CD4-positive, alpha-beta T cell (primary cell): Measurements from ENCODE around the gene NBPF6. TPM values are rescaled to one million over a fixed set of nuclear protein-coding genes. Genes with fewer than 3 reads are reported as not detected.
"Not testable (repeated sequence)": the region's sequence is repeated elsewhere in the genome, so short reads cannot be mapped to it uniquely, and the experiment has no call there.

Source experiments
- ATAC-seq: fragments of 200-7000 bp; cut with Tn5 transposase; one replicate; pipeline ENCODE4 v1.10.0; 2022; ENCODE audit warnings: mild to moderate bottlenecking; ENCODE audit not compliant: poor library complexity
- CTCF ChIA-PET: fragments of 350-600 bp; sonication (Branson Sonifier 250); formaldehyde crosslinking; loops from one replicate; lab custom pipeline; 2021; ENCODE audit warnings: antibody characterized with exemption, inconsistent platforms; lab: Charles Lee
- POLR2A ChIA-PET: fragments of 350-600 bp; sonication (Branson Sonifier 250); formaldehyde crosslinking; loops from one replicate; lab custom pipeline; 2021; ENCODE audit warnings: antibody characterized with exemption, inconsistent platforms; lab: Charles Lee
- DNase-seq, 14 experiments: peaks; one replicate each; pipeline ENCODE4 v3.0.0-alpha.2; 2013 to 2020; ENCODE audit warnings: mixed read lengths in 2 of 14
- H3K27ac ChIP-seq, 2 donors: one replicate each; pipeline versions ENCODE4 v1.5.1 to v1.7.0; 2013; ENCODE audit warnings: low read length in 2 of 2, low read depth in 1 of 2, mild to moderate bottlenecking in 1 of 2
- H3K27me3 ChIP-seq, 2 experiments: 1 replicate in 1 of 2; 2 replicates in 1 of 2; pipeline versions ENCODE4 v1.6.1 to v1.7.0; 2013; ENCODE audit warnings: low read length in 2 of 2, control low read depth in 1 of 2, mild to moderate bottlenecking in 1 of 2, moderate library complexity in 1 of 2; ENCODE audit not compliant: insufficient read depth in 2 of 2, control insufficient read depth in 1 of 2
- H3K36me3 ChIP-seq: one replicate; pipeline ENCODE4 v1.6.1; 2013; ENCODE audit warnings: low read length, control low read depth; ENCODE audit not compliant: insufficient read depth
- H3K4me1 ChIP-seq: one replicate; pipeline ENCODE4 v1.6.1; 2013; ENCODE audit warnings: low read length, control low read depth; ENCODE audit not compliant: insufficient read depth
- H3K4me3 ChIP-seq: one replicate; pipeline ENCODE4 v1.5.1; 2013; ENCODE audit warnings: mild to moderate bottlenecking, low read length, moderate library complexity
- H3K9me3 ChIP-seq, 2 experiments: 1 replicate in 1 of 2; 2 replicates in 1 of 2; pipeline versions ENCODE4 v1.6.1 to v1.7.0; 2013; ENCODE audit warnings: low read length in 2 of 2, mild to moderate bottlenecking in 2 of 2, control low read depth in 1 of 2, moderate library complexity in 1 of 2; ENCODE audit not compliant: control insufficient read depth in 1 of 2, insufficient read depth in 1 of 2
- H3K27ac Mint-ChIP-seq: one replicate; pipeline ENCODE4 v1.8.0; 2020; ENCODE audit warnings: mixed read lengths
- H3K27me3 Mint-ChIP-seq: one replicate; pipeline ENCODE4 v1.8.0; 2021; ENCODE audit warnings: mixed read lengths
- H3K36me3 Mint-ChIP-seq: one replicate; pipeline ENCODE4 v1.8.0; 2021; ENCODE audit warnings: low read depth, mixed read lengths
- H3K4me1 Mint-ChIP-seq: one replicate; pipeline ENCODE4 v1.8.0; 2021; ENCODE audit warnings: low read depth, mixed read lengths
- H3K4me3 Mint-ChIP-seq: one replicate; pipeline ENCODE4 v1.8.0; 2020; ENCODE audit warnings: mild to moderate bottlenecking, mixed read lengths
- H3K9me3 Mint-ChIP-seq: one replicate; pipeline ENCODE4 v1.8.0; 2020; ENCODE audit warnings: mixed read lengths
- intact Hi-C, 2 experiments: fragments of 100-400 bp; cut with DNase I in 1 of 2; cut with micrococcal nuclease in 1 of 2; formaldehyde crosslinking; loops; one replicate each; pipeline versions ENCODE4 v1.15.1 to v1.9.0; 2023 to 2025; cut with DNase I, micrococcal nuclease
- total RNA-seq, 174 experiments: library from RNA in 2 of 174; stranded (reverse) in 2 of 174; gene quantifications; one replicate each; pipeline ENCODE4 v1.2.3 and lab custom pipeline; 2021 to 2026

The NBPF6 gene
- total RNA-seq, 2 experiments from 2014 or later = not detected

DNA sequence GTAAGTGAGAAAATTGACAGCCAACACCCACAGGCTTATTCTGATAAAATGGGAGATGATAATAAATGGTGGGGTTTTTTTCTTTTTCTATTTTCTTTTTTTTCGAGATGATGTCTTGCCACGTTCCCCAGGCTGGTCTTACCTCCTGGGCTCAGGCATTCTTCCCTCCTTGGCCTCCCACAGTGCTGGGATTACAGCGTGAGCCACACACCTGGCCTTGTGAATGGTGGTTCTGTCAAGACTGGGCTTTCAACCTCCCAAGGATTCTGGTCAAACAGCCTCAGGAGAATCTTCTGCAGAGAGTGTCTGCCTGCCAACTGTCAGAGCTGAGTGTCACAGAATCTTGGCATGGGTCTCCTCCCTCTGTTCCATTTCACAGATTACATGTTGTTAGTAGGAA is 16.7 kb upstream of the NBPF6 start:
- CTCF ChIA-PET, H3K4me1 ChIP-seq, ATAC-seq, H3K9me3 ChIP-seq, H3K4me3 Mint-ChIP-seq, H3K36me3 ChIP-seq, H3K4me1 Mint-ChIP-seq, intact Hi-C loops, DNase-seq, H3K36me3 Mint-ChIP-seq, H3K27me3 Mint-ChIP-seq, H3K27ac ChIP-seq, H3K27ac Mint-ChIP-seq, H3K9me3 Mint-ChIP-seq, H3K4me3 ChIP-seq, POLR2A ChIA-PET, H3K27me3 ChIP-seq: not testable (repeated sequence)

DNA sequence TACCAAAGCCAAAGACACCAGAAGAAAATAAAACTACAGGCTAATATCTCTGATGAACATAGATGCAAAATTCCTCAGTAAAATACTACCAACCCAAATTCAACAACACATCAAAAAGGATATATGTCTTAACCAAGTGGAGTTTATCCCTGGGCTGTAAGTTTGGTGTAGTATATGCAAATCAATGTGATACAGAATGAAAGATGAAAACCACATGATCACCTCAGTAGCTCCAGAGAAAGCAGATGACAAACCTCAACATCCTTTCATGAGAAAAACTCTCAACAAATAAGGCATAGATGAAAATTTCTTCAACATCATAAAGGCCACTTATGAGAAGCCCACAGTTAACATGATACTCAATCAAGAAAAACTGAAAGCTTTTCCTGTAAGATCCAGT is 11.6 kb upstream of the NBPF6 start:
- H3K27me3 Mint-ChIP-seq, H3K27ac Mint-ChIP-seq, DNase-seq, H3K4me1 Mint-ChIP-seq, H3K27me3 ChIP-seq, H3K4me3 Mint-ChIP-seq, ATAC-seq, H3K36me3 ChIP-seq, H3K4me1 ChIP-seq, H3K27ac ChIP-seq, H3K36me3 Mint-ChIP-seq, H3K9me3 ChIP-seq, H3K4me3 ChIP-seq, H3K9me3 Mint-ChIP-seq, intact Hi-C loops, POLR2A ChIA-PET, CTCF ChIA-PET: not testable (repeated sequence)

GRCh38 chr1:108454521-108454920 is 4.4 kb downstream of the NBPF6 start:
- POLR2A ChIA-PET, H3K9me3 Mint-ChIP-seq, H3K4me1 Mint-ChIP-seq, H3K27me3 ChIP-seq, H3K27me3 Mint-ChIP-seq, H3K36me3 ChIP-seq, CTCF ChIA-PET, H3K4me1 ChIP-seq, ATAC-seq, H3K27ac ChIP-seq, intact Hi-C loops, H3K4me3 ChIP-seq, H3K4me3 Mint-ChIP-seq, H3K27ac Mint-ChIP-seq, H3K36me3 Mint-ChIP-seq, H3K9me3 ChIP-seq, DNase-seq: not testable (repeated sequence)

DNA sequence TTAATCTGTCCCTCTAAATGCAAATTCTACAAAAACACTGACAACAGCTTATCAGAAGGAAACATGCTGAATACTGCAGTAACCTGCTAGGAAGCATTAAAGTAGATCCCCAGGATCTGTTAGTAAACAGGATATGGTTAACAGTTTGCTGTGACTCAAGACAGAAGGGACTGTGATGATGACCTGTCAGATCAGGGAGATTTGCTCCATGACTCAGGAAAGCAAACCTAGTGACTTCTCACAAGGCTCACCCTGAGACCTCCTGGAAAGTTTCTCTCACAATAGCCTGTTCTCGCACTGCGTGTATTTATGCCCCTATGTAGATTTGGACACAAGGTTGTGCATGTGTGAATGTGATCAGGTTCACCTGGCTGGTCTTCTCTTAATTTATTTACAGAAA is 8.5 kb downstream of the NBPF6 start:
- POLR2A ChIA-PET, H3K27ac ChIP-seq, CTCF ChIA-PET, H3K36me3 ChIP-seq, ATAC-seq, H3K4me3 ChIP-seq, DNase-seq, H3K27me3 ChIP-seq, H3K4me3 Mint-ChIP-seq, H3K36me3 Mint-ChIP-seq, H3K27me3 Mint-ChIP-seq, H3K4me1 Mint-ChIP-seq, H3K9me3 ChIP-seq, intact Hi-C loops, H3K4me1 ChIP-seq, H3K27ac Mint-ChIP-seq, H3K9me3 Mint-ChIP-seq: not testable (repeated sequence)

GRCh38 chr1:108461758-108462157 is 11.6 kb downstream of the NBPF6 start:
- H3K36me3 ChIP-seq, H3K27me3 Mint-ChIP-seq, H3K4me3 Mint-ChIP-seq, H3K4me1 ChIP-seq, H3K4me3 ChIP-seq, CTCF ChIA-PET, POLR2A ChIA-PET, intact Hi-C loops, H3K9me3 Mint-ChIP-seq, H3K9me3 ChIP-seq, ATAC-seq, H3K36me3 Mint-ChIP-seq, H3K27ac Mint-ChIP-seq, DNase-seq, H3K27me3 ChIP-seq, H3K4me1 Mint-ChIP-seq, H3K27ac ChIP-seq: not testable (repeated sequence)

GRCh38 chr1:108463962-108464361 is 13.8 kb downstream of the NBPF6 start:
- H3K4me1 Mint-ChIP-seq, CTCF ChIA-PET, ATAC-seq, DNase-seq, H3K36me3 Mint-ChIP-seq, H3K36me3 ChIP-seq, H3K27ac Mint-ChIP-seq, POLR2A ChIA-PET, H3K9me3 ChIP-seq, H3K4me3 ChIP-seq, H3K27me3 Mint-ChIP-seq, H3K9me3 Mint-ChIP-seq, intact Hi-C loops, H3K4me1 ChIP-seq, H3K27me3 ChIP-seq, H3K27ac ChIP-seq, H3K4me3 Mint-ChIP-seq: not testable (repeated sequence)

GRCh38 chr1:108466166-108466565 is 16.0 kb downstream of the NBPF6 start:
- H3K4me3 Mint-ChIP-seq, H3K4me1 ChIP-seq, H3K4me1 Mint-ChIP-seq, H3K4me3 ChIP-seq, ATAC-seq, H3K27ac Mint-ChIP-seq, POLR2A ChIA-PET, H3K9me3 Mint-ChIP-seq, H3K36me3 Mint-ChIP-seq, H3K27me3 Mint-ChIP-seq, H3K9me3 ChIP-seq, H3K27me3 ChIP-seq, DNase-seq, CTCF ChIA-PET, H3K36me3 ChIP-seq, intact Hi-C loops, H3K27ac ChIP-seq: not testable (repeated sequence)
